Testis (tissue), 2 donors: Measurements from ENCODE around the gene EFCAB14.

Experiments used
- CTCF ChIP-seq, 3 experiments: fragments of 450-650 bp in 2 of 3; fragments of 200-600 bp in 1 of 3; sonication (generic) in 1 of 3; IDR thresholded peaks; one replicate each; pipeline ENCODE4 v1.5.1; 2016 to 2019; ENCODE audit warnings: antibody characterized with exemption in 3 of 3, mild to moderate bottlenecking in 2 of 3, moderate library complexity in 1 of 3
- POLR2A ChIP-seq: fragments of 450-650 bp; IDR thresholded peaks from one replicate; pipeline ENCODE4 v1.6.1; 2017; ENCODE audit warnings: antibody characterized with exemption, mild to moderate bottlenecking, moderate library complexity

GRCh38 chr1:46684670-46685069, 34.2 kb downstream of the EFCAB14 start:
- TF ChIP-seq POLR2A (no peak), CTCF (IDR thresholded peaks at IDR 0.05) (no peak)
